GM23338 (cell line): ENCODE data around the gene SMIM30. TPM values are rescaled to one million over a fixed set of nuclear protein-coding genes. Genes with fewer than 3 reads are reported as not detected.

Source experiments
- ATAC-seq: fragments of 200-7000 bp; cut with Tn5 transposase; 3 replicates; pipeline ENCODE4 v1.9.1; 2020
- DNase-seq: peaks from one replicate; pipeline ENCODE4 v3.0.0-alpha.2; 2015; ENCODE audit warnings: low spot score
- H2AFZ ChIP-seq: fragments of 200-600 bp; sonication (generic); 2 replicates; pipeline ENCODE4 v1.8.0; 2016; ENCODE audit warnings: antibody characterized with exemption, mild to moderate bottlenecking, moderate library complexity
- H3F3A ChIP-seq: fragments of 200-600 bp; sonication (generic); replicated peaks from 2 replicates; pipeline ENCODE4 v1.8.0; 2017; ENCODE audit warnings: antibody characterized with exemption, mixed run types, low read depth
- H3K27ac ChIP-seq: fragments of 200-600 bp; sonication (generic); 2 replicates; pipeline ENCODE4 v1.6.1; 2016; ENCODE audit warnings: low read depth
- H3K27me3 ChIP-seq: fragments of 200-600 bp; sonication (generic); 2 replicates; pipeline ENCODE4 v1.8.0; 2016; ENCODE audit warnings: mild to moderate bottlenecking, mixed run types, moderate library complexity; ENCODE audit not compliant: insufficient read depth
- H3K36me3 ChIP-seq: fragments of 200-600 bp; sonication (generic); 2 replicates; pipeline ENCODE4 v1.8.0; 2016; ENCODE audit warnings: mild to moderate bottlenecking; ENCODE audit not compliant: insufficient read depth
- H3K4me1 ChIP-seq: fragments of 200-600 bp; sonication (generic); 2 replicates; pipeline ENCODE4 v1.8.0; 2016; ENCODE audit warnings: mild to moderate bottlenecking, moderate library complexity; ENCODE audit not compliant: insufficient read depth
- H3K4me2 ChIP-seq: fragments of 200-600 bp; sonication (generic); 2 replicates; pipeline ENCODE4 v1.7.1; 2017; ENCODE audit warnings: mixed run types
- H3K4me3 ChIP-seq: fragments of 200-600 bp; sonication (generic); 2 replicates; pipeline ENCODE4 v1.6.1; 2016; ENCODE audit warnings: mixed run types
- H3K79me2 ChIP-seq: fragments of 200-600 bp; sonication (generic); replicated peaks from 2 replicates; pipeline ENCODE4 v1.8.0; 2017; ENCODE audit warnings: mild to moderate bottlenecking; ENCODE audit not compliant: insufficient read depth
- H3K9me2 ChIP-seq: fragments of 200-600 bp; sonication (generic); 2 replicates; pipeline ENCODE4 v1.8.0; 2017; ENCODE audit not compliant: insufficient read depth
- H4K20me1 ChIP-seq: fragments of 200-600 bp; sonication (generic); replicated peaks from 2 replicates; pipeline ENCODE4 v1.8.0; 2017; ENCODE audit warnings: mild to moderate bottlenecking; ENCODE audit not compliant: insufficient read depth
- H3K27ac Mint-ChIP-seq: 2 replicates; pipeline ENCODE4 v1.8.0; 2020; ENCODE audit warnings: inconsistent platforms, mild to moderate bottlenecking, moderate library complexity, mixed read lengths
- H3K27me3 Mint-ChIP-seq: 3 replicates; pipeline ENCODE4 v1.8.0; 2022; ENCODE audit warnings: low read depth, mild to moderate bottlenecking, moderate library complexity, mixed read lengths, inconsistent platforms; ENCODE audit not compliant: insufficient read depth, poor library complexity
- H3K36me3 Mint-ChIP-seq: 3 replicates; pipeline ENCODE4 v1.8.0; 2021; ENCODE audit warnings: low read depth, mild to moderate bottlenecking, inconsistent platforms, moderate library complexity, mixed read lengths
- H3K4me1 Mint-ChIP-seq: 3 replicates; pipeline ENCODE4 v1.8.0; 2020; ENCODE audit warnings: mild to moderate bottlenecking, inconsistent platforms, mixed read lengths
- H3K4me3 Mint-ChIP-seq: 3 replicates; pipeline ENCODE4 v1.8.0; 2021; ENCODE audit warnings: moderate library complexity, mild to moderate bottlenecking, inconsistent platforms, mixed read lengths
- H3K9me3 Mint-ChIP-seq: 3 replicates; pipeline ENCODE4 v1.8.0; 2020; ENCODE audit warnings: moderate library complexity, mild to moderate bottlenecking, inconsistent platforms, mixed read lengths
- CREB1 ChIP-seq: fragments of 250-450 bp; sonication (Bioruptor Pico); IDR thresholded peaks from 2 replicates; pipeline ENCODE4 v1.5.0; 2020; ENCODE audit warnings: low read depth, mild to moderate bottlenecking, moderate library complexity
- CTCF ChIP-seq, 2 experiments: fragments of 200-600 bp in 1 of 2; sonication (generic) in 1 of 2; conservative IDR thresholded peaks; 2 replicates each; pipeline versions ENCODE4 v1.5.1 to v1.6.1; 2016 to 2017; ENCODE audit warnings: antibody characterized with exemption in 2 of 2, low read depth in 2 of 2, mild to moderate bottlenecking in 2 of 2, moderate library complexity in 1 of 2
- ETS1 ChIP-seq: IDR thresholded peaks from 2 replicates; pipeline ENCODE4 v1.6.1; 2016; ENCODE audit warnings: antibody characterized with exemption
- EZH2 ChIP-seq: fragments of 200-600 bp; sonication (generic); IDR thresholded peaks from one replicate; pipeline ENCODE4 v1.8.0; 2017; ENCODE audit warnings: antibody characterized with exemption, mild to moderate bottlenecking, low read depth; ENCODE audit not compliant: unreplicated experiment
- EZH2phosphoT487 ChIP-seq: fragments of 200-600 bp; sonication (generic); IDR thresholded peaks from one replicate; pipeline ENCODE4 v1.8.1; 2018; ENCODE audit warnings: antibody characterized with exemption; ENCODE audit not compliant: unreplicated experiment
- JUNB ChIP-seq: IDR thresholded peaks from one replicate; pipeline ENCODE4 v1.6.1; 2016; ENCODE audit warnings: antibody characterized with exemption; ENCODE audit not compliant: unreplicated experiment
- NANOG ChIP-seq: IDR thresholded peaks from 2 replicates; pipeline ENCODE4 v1.6.1; 2016; ENCODE audit warnings: antibody characterized with exemption, borderline replicate concordance
- POLR2AphosphoS5 ChIP-seq: IDR thresholded peaks from 2 replicates; pipeline ENCODE4 v1.6.1; 2016; ENCODE audit warnings: antibody characterized with exemption, low read depth
- REST ChIP-seq: IDR thresholded peaks from one replicate; pipeline ENCODE4 v1.6.1; 2018; ENCODE audit warnings: antibody characterized with exemption; ENCODE audit not compliant: unreplicated experiment
- STAT1 ChIP-seq: IDR thresholded peaks from one replicate; pipeline ENCODE4 v1.6.1; 2016; ENCODE audit warnings: antibody characterized with exemption; ENCODE audit not compliant: unreplicated experiment
- ZNF114 ChIP-seq: fragments of 250-450 bp; sonication (Bioruptor Pico); IDR thresholded peaks from 2 replicates; pipeline ENCODE4 v1.5.0; 2020; ENCODE audit warnings: mild to moderate bottlenecking, moderate library complexity
- ZNF331 ChIP-seq: fragments of 250-450 bp; sonication (Bioruptor Pico); IDR thresholded peaks from 2 replicates; pipeline ENCODE4 v1.5.0; 2020; ENCODE audit warnings: low read depth, mild to moderate bottlenecking, moderate library complexity
- ZNF462 ChIP-seq: fragments of 250-450 bp; sonication (Bioruptor Pico); IDR thresholded peaks from 2 replicates; pipeline ENCODE4 v1.5.0; 2020; ENCODE audit warnings: mild to moderate bottlenecking, moderate library complexity
- polyA plus RNA-seq: library from polyadenylated mRNA; unstranded; fragments of >200 nt; fragmentation: Nextera tagmentation; extraction: Ambion mirVana; gene quantifications from 2 replicates; pipeline ENCODE4 v1.2.1, GENCODE V29; 2016
- total RNA-seq: library from RNA; depleted of rRNA; stranded (reverse); fragments of >200 nt; shearing (Covaris generic); gene quantifications from 2 replicates; pipeline ENCODE4 v1.2.3, GENCODE V29; 2014

SMIM30 gene
- total and polyA plus RNA-seq, 2 experiments from 2014 or later = 40.6 to 150 TPM

- Histone ChIP-seq H3K4me2 (no peak overlapping the region), H3K27me3 (no peaks in the 10 kb centered on the region), H3K27ac (no peak overlapping the region), H3K9me2 (no peaks in the 10 kb centered on the region), H2AFZ (no peak overlapping the region), H3F3A (no peaks in the 10 kb centered on the region), H3K4me1 (0 out of 2 replicates have a peak, but pooled peaks cover 4% of the 10 kb centered on the region), H3K36me3 (no peaks in the 10 kb centered on the region), H4K20me1 (no peaks in the 10 kb centered on the region), H3K4me3 (no peak overlapping the region), H3K79me2 (no peaks in the 10 kb centered on the region)
- Mint-ChIP-seq H3K27ac (no peak overlapping the region), H3K4me3 (no peak overlapping the region), H3K27me3 (no peaks in the 10 kb centered on the region), H3K4me1 (peaks cover 31% of the 10 kb centered on the region), H3K9me3 (no peaks in the 10 kb centered on the region), H3K36me3 (no peaks in the 10 kb centered on the region)
- ATAC-seq (no peak), DNase-seq (no peak)
- no peak for TF ChIP-seq CREB1
- TF ChIP-seq REST = no peak
- TF ChIP-seq ZNF114 (CRISPR knock-in tag) = no peak
- TF ChIP-seq CTCF (conservative IDR thresholded peaks at IDR 0.05; ENCODE audit: low read depth in 2 of 2) = no peak
- no peak for TF ChIP-seq ZNF462
- TF ChIP-seq POLR2AphosphoS5 = no peak
- TF ChIP-seq JUNB = no peak
- TF ChIP-seq NANOG = no peak
- no peak for TF ChIP-seq STAT1
- TF ChIP-seq ETS1 = no peak
- no peak for TF ChIP-seq EZH2
- TF ChIP-seq ZNF331 = no peak
- TF ChIP-seq EZH2phosphoT487 = no peak
Observed at GRCh38 chr7:113141803-113142202, 23.4 kb upstream of the SMIM30 start.
